Caco-2 (cell line): Measurements from ENCODE around the gene VDAC2. TPM values are rescaled to one million over a fixed set of nuclear protein-coding genes. Genes with fewer than 3 reads are reported as not detected.
"Not testable (repeated sequence)": the region's sequence is repeated elsewhere in the genome, so short reads cannot be mapped to it uniquely, and the experiment has no call there.

ENCODE experiments used
- BruUV-seq: library from RNA; stranded (reverse); fragments of 400-500 nt; replicated peaks from 2 replicates; lab custom pipeline; 2021; lab: Mats Ljungman, UMichigan
- CTCF ChIA-PET: fragments of 300-600 bp; sonication (Branson Sonifier 250); formaldehyde crosslinking; loops from one replicate; lab custom pipeline; 2022; ENCODE audit warnings: antibody characterized with exemption; lab: Charles Lee
- POLR2A ChIA-PET: fragments of 300-600 bp; sonication (Branson Sonifier 250); formaldehyde crosslinking; loops from one replicate; lab custom pipeline; 2022; ENCODE audit warnings: antibody characterized with exemption; lab: Charles Lee
- DNase-seq, 2 experiments: peaks; one replicate each; pipeline versions ENCODE4 v3.0.0 to v3.0.0-alpha.2; 2020 to 2022
- H3K27me3 ChIP-seq: replicated peaks from 2 replicates; pipeline ENCODE4 v1.6.0; 2011; ENCODE audit warnings: low read length; ENCODE audit not compliant: control insufficient read depth, insufficient read depth
- H3K36me3 ChIP-seq: 2 replicates; pipeline ENCODE4 v1.5.1; 2011; ENCODE audit warnings: low read length; ENCODE audit not compliant: control insufficient read depth, insufficient read depth
- H3K4me1 ChIP-seq: fragments of 250-450 bp; sonication (Bioruptor Pico); 2 replicates; pipeline ENCODE4 v1.5.1; 2020; ENCODE audit warnings: mild to moderate bottlenecking
- H3K4me3 ChIP-seq: 2 replicates; pipeline ENCODE4 v1.5.1; 2011; ENCODE audit warnings: low read depth, mild to moderate bottlenecking, control low read depth, low read length
- H3K9me3 ChIP-seq: fragments of 250-450 bp; sonication (Bioruptor Pico); 2 replicates; pipeline ENCODE4 v1.5.1; 2020; ENCODE audit warnings: mild to moderate bottlenecking, moderate library complexity
- H3K27ac Mint-ChIP-seq: one replicate; pipeline ENCODE4 v1.8.0; 2022; ENCODE audit warnings: mixed read lengths; ENCODE audit not compliant: unreplicated experiment
- H3K27me3 Mint-ChIP-seq: one replicate; pipeline ENCODE4 v1.8.0; 2022; ENCODE audit warnings: mixed read lengths; ENCODE audit not compliant: insufficient read depth, unreplicated experiment
- H3K36me3 Mint-ChIP-seq: one replicate; pipeline ENCODE4 v1.8.0; 2022; ENCODE audit warnings: mild to moderate bottlenecking, mixed read lengths; ENCODE audit not compliant: insufficient read depth, unreplicated experiment
- H3K4me1 Mint-ChIP-seq: one replicate; pipeline ENCODE4 v1.8.0; 2022; ENCODE audit warnings: low read depth, mixed read lengths; ENCODE audit not compliant: unreplicated experiment
- H3K4me3 Mint-ChIP-seq: one replicate; pipeline ENCODE4 v1.8.0; 2022; ENCODE audit warnings: mild to moderate bottlenecking, moderate library complexity, mixed read lengths; ENCODE audit not compliant: unreplicated experiment
- H3K9me3 Mint-ChIP-seq: one replicate; pipeline ENCODE4 v1.8.0; 2022; ENCODE audit warnings: mixed read lengths; ENCODE audit not compliant: unreplicated experiment
- CTCF ChIP-seq, 2 experiments: fragments of 200-600 bp in 1 of 2; IDR thresholded peaks; 1 replicate in 1 of 2; 2 replicates in 1 of 2; pipeline versions ENCODE4 v1.5.1 to v1.8.0; 2011 to 2022; ENCODE audit warnings: antibody characterized with exemption in 1 of 2, control low read depth in 1 of 2, inconsistent platforms in 1 of 2, low read depth in 1 of 2, low read length in 1 of 2, mild to moderate bottlenecking in 1 of 2, moderate library complexity in 1 of 2; ENCODE audit not compliant: insufficient read depth in 1 of 2, severe bottlenecking in 1 of 2, unreplicated experiment in 1 of 2
- intact Hi-C: fragments of 100-400 bp; cut with micrococcal nuclease; formaldehyde crosslinking; loops from one replicate; pipeline ENCODE4 v1.10.0; 2022; ENCODE audit not compliant: unreplicated experiment
- total RNA-seq: library from RNA; stranded (reverse); gene quantifications from 2 replicates; pipeline ENCODE4 v1.2.3, GENCODE V29; 2022

VDAC2 gene
- total RNA-seq, 1 experiment from 2014 or later: 244 TPM

GRCh38 chr10:75195035-75195763, 15.4 kb upstream of the VDAC2 start:
- Mint-ChIP-seq H3K36me3 (peaks cover 17% of the 10 kb centered on the region), H3K9me3 (no peaks in the 10 kb centered on the region), H3K4me3 (no peak overlapping the region), H3K4me1 (peaks cover 6% of the 10 kb centered on the region), H3K27ac (no peak overlapping the region), H3K27me3 (no peaks in the 10 kb centered on the region)
- BruUV-seq: no TSS peak
- H3K9me3 ChIP-seq: no peaks in the 10 kb centered on the region
- H3K36me3 ChIP-seq: peaks cover 2% of the 10 kb centered on the region
- CTCF ChIA-PET: no interaction called here
- POLR2A ChIA-PET: no interaction called here
- intact Hi-C loops: no loop called here
- H3K4me1 ChIP-seq: peaks cover 9% of the 10 kb centered on the region
- no peak for DNase-seq
- no peak overlapping the region for H3K4me3 ChIP-seq
- no peaks in the 10 kb centered on the region for H3K27me3 ChIP-seq
- TF ChIP-seq CTCF (IDR thresholded peaks at IDR 0.05; ENCODE audit: insufficient read depth in 1 of 2, low read depth in 1 of 2, low read length in 1 of 2, severe bottlenecking in 1 of 2, unreplicated experiment in 1 of 2): no peak

- Histone ChIP-seq H3K4me1 (peaks cover 10% of the 10 kb centered on the region), H3K27me3 (no peaks in the 10 kb centered on the region), H3K36me3 (peaks cover 2% of the 10 kb centered on the region), H3K9me3 (no peaks in the 10 kb centered on the region), H3K4me3 (no peak overlapping the region)
- H3K27ac Mint-ChIP-seq: no peak overlapping the region
- ChIA-PET CTCF (no interaction called here), POLR2A (no interaction called here)
- no peaks in the 10 kb centered on the region for H3K27me3 Mint-ChIP-seq
- no peak overlapping the region for H3K4me3 Mint-ChIP-seq
- no peak for TF ChIP-seq CTCF (IDR thresholded peaks at IDR 0.05; ENCODE audit: insufficient read depth in 1 of 2, low read depth in 1 of 2, low read length in 1 of 2, severe bottlenecking in 1 of 2, unreplicated experiment in 1 of 2)
- intact Hi-C loops: no loop called here
- no peak for DNase-seq
- peaks cover 9% of the 10 kb centered on the region for H3K4me1 Mint-ChIP-seq
- peaks cover 13% of the 10 kb centered on the region for H3K36me3 Mint-ChIP-seq
- no TSS peak for BruUV-seq
- no peaks in the 10 kb centered on the region for H3K9me3 Mint-ChIP-seq
Measured at GRCh38 chr10:75197066-75197465, 13.5 kb upstream of the VDAC2 start.

GRCh38 chr10:75197906-75198305, 12.7 kb upstream of the VDAC2 start:
- POLR2A ChIA-PET: no interaction called here

GRCh38 chr10:75199949-75200348, 10.6 kb upstream of the VDAC2 start:
- H3K36me3 Mint-ChIP-seq, H3K9me3 Mint-ChIP-seq, H3K4me3 ChIP-seq, H3K4me3 Mint-ChIP-seq, H3K36me3 ChIP-seq, intact Hi-C loops, H3K9me3 ChIP-seq, H3K27ac Mint-ChIP-seq, H3K27me3 Mint-ChIP-seq, H3K27me3 ChIP-seq, BruUV-seq, DNase-seq: not testable (repeated sequence)
- H3K4me1 Mint-ChIP-seq: peaks cover 15% of the 10 kb centered on the region
- ChIA-PET CTCF (interaction anchor here (0.7 to 1.1 kb wide), 2 partner anchors 36 to 1073 kb away, joined by 3 to 4 read pairs; partner anchors contain the start of gene COMTD1), POLR2A (interaction anchor here (0.6 kb wide), 1 partner anchor 11 kb away, joined by 4 read pairs; the partner anchor contains the start of gene VDAC2)
- peaks cover 11% of the 10 kb centered on the region for H3K4me1 ChIP-seq

More at GRCh38 chr10:75197906-75198305, 12.7 kb upstream of the VDAC2 start:
- DNase-seq: no peak
- intact Hi-C loops: no loop called here
- no peak overlapping the region for H3K4me3 ChIP-seq
- H3K27ac Mint-ChIP-seq: no peak overlapping the region
- no peaks in the 10 kb centered on the region for H3K27me3 ChIP-seq
- peaks cover 11% of the 10 kb centered on the region for H3K4me1 ChIP-seq
- TF ChIP-seq CTCF (IDR thresholded peaks at IDR 0.05; ENCODE audit: insufficient read depth in 1 of 2, low read depth in 1 of 2, low read length in 1 of 2, severe bottlenecking in 1 of 2, unreplicated experiment in 1 of 2): no peak
- no peaks in the 10 kb centered on the region for H3K9me3 ChIP-seq
- H3K27me3 Mint-ChIP-seq: no peaks in the 10 kb centered on the region
- CTCF ChIA-PET: no interaction called here
- H3K9me3 Mint-ChIP-seq: no peaks in the 10 kb centered on the region
- H3K4me3 Mint-ChIP-seq: no peak overlapping the region
- H3K4me1 Mint-ChIP-seq: peaks cover 15% of the 10 kb centered on the region
- H3K36me3 Mint-ChIP-seq: peaks cover 10% of the 10 kb centered on the region
- no TSS peak for BruUV-seq
- H3K36me3 ChIP-seq: peaks cover 2% of the 10 kb centered on the region
